ENCODE measurements around the gene PLCD3. TPM values are rescaled to one million over a fixed set of nuclear protein-coding genes. Genes with fewer than 3 reads are reported as not detected.

Gene PLCD3
- total and polyA plus RNA-seq, 9 of the 15 experiments (the other 6 are each of a cell fraction or from before 2014, with no cell fraction given), result 0.20 to 22.6 (median 7.5) TPM

DNA sequence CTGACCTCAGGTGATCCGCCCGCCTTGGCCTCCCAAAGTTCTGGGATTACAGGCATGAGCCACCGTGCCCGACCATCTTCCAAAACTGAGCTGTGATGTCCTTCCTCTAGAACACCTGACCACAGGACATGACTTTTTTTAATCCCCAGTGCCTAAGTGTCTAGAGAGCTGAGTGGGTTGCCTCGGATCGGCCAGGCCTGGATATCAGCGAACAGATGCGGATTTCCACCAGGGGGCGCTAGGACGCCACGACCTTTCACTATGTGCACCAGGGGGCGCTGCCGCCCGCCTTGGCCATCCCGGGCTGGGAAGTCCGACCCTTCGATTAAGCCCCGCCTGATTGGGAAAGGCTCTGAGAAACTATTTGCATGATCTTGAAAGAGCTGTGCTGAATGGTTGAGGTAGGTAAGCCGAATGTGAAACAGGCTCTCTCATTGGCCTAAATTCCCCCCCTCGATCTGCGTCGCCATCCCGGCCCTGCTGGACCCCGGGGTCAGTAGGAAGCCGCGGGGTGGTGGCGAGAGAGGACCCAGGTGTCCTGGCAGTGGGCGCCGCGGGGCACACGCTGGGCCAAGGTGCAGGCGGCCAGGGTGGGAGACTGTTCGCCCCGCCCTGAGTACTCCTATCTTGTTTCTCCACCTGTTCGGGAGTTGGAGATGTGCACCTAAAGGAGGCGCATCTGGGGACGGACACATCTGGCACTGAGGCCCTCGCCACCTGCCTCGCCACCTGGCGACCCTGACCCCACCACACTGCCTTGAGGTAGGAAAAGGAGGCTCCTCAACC lies 3.1 kb upstream of the PLCD3 start, which contains the start of gene ACBD4:
Gene ACBD4, plus strand, starts transcription at position 496 of the 786 bp plus-strand sequence. CDS start 458 bp downstream, outside the sequence.
- Histone ChIP-seq H3K27ac (ENCODE audit: extremely low read depth, low read depth, low read length) (peak within 1 kb of the TSS; percentile 74; the same call in 2 of the 3 replicates), H3K4me1 (replicated peaks in 1 of 2; ENCODE audit: control insufficient read depth in 2 of 2, insufficient read depth in 2 of 2, low read length in 2 of 2) (peaks cover 11 to 49% of the 10 kb centered on the region in 2 experiments), H3K9me3 (replicated peaks; ENCODE audit: control insufficient read depth, insufficient read depth, low read depth, low read length) (no peaks in the 10 kb centered on the region; the same call in 1 of the 2 replicates), H3K79me2 (ENCODE audit: control insufficient read depth, insufficient read depth, low read length) (peaks cover 7% of the 10 kb centered on the region; the same call in 1 of the 3 replicates), H2AFZ (ENCODE audit: low read depth, low read length) (peak within 1 kb of the TSS; percentile 90), H3K4me3 (peak within 1 kb of the TSS; percentile 52), H3K36me3 (ENCODE audit: control insufficient read depth, insufficient read depth, low read length) (no peaks in the 10 kb centered on the region), H3K9me1 (ENCODE audit: control insufficient read depth, insufficient read depth, low read length) (no peaks in the 10 kb centered on the region), H4K20me1 (replicated peaks; ENCODE audit: control insufficient read depth, insufficient read depth, low read length) (no peaks in the 10 kb centered on the region; the same call in 1 of the 2 replicates), H3K27me3 (ENCODE audit: control insufficient read depth in 2 of 2, insufficient read depth in 2 of 2, low read length in 2 of 2) (no peaks in the 10 kb centered on the region), H3K9ac (ENCODE audit: insufficient read depth in 1 of 2, low read depth in 2 of 2, low read length in 2 of 2) (peak within 1 kb of the TSS; percentile 59 to 88), H3K4me2 (ENCODE audit: insufficient read depth, low read length) (peak within 1 kb of the TSS; percentile 82)
- in situ Hi-C loops (cut with MboI) (loop anchor here (5.0 kb wide), 1 partner anchor 62 kb away; no protein-coding TSS in a partner anchor), intact Hi-C loops (cut with micrococcal nuclease) (loop anchor here (1.0 to 5.0 kb wide), 3 partner anchors 13 to 252 kb away; partner anchors contain the start of gene HEXIM1)
- BruUV-seq (replicated peaks), result no TSS peak
- DNase-seq (ENCODE audit: extremely low read depth in 1 of 4, low spot score in 3 of 4) (peak; percentile 81 to 98 (median 90)), FAIRE-seq (peak; percentile 100), ATAC-seq (peak; percentile 90)
- CTCF ChIA-PET (ENCODE audit: low intra/inter-chr PET ratio), result interaction anchor here (0.6 to 6.2 kb wide), 14 partner anchors 9 to 842 kb away, joined by 3 to 165 read pairs (median 5); partner anchors contain the start of genes HEXIM1 and HEXIM2
- 6% methylated on average over 36 of the region's 40 CpGs for WGBS (ENCODE audit: insufficient coverage, low coverage, missing lambda C conversion rate)
- POLR2A ChIA-PET, result interaction anchor here (0.6 to 7.1 kb wide), 14 partner anchors 9 to 191 kb away, joined by 3 to 119 read pairs (median 4); partner anchors contain the start of genes HEXIM1 and HEXIM2
- TF ChIP-seq POLR2AphosphoS5 (IDR thresholded peaks at IDR 0.05; ENCODE audit: control insufficient read depth, insufficient read depth, low read depth, low read length), result peak; percentile 53
- TF ChIP-seq RAD51 (IDR thresholded peaks at IDR 0.05; ENCODE audit: borderline replicate concordance, low read depth), result 0 out of 2 replicates have a peak, but pooled peaks have one; percentile 5
- peak; percentile 30; the same call in 1 of the 2 replicates for TF ChIP-seq CHD2 (IDR thresholded peaks at IDR 0.05; ENCODE audit: low read depth, low read length)
- TF ChIP-seq XRCC5 (IDR thresholded peaks at IDR 0.05; ENCODE audit: low read depth, low read length), result peak; percentile 99
- TF ChIP-seq, protein P1, sequence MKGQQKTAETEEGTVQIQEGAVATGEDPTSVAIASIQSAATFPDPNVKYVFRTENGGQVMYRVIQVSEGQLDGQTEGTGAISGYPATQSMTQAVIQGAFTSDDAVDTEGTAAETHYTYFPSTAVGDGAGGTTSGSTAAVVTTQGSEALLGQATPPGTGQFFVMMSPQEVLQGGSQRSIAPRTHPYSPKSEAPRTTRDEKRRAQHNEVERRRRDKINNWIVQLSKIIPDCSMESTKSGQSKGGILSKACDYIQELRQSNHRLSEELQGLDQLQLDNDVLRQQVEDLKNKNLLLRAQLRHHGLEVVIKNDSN (CRISPR knock-in tag; IDR thresholded peaks at IDR 0.05), result no peak; the same call in 1 of the 2 replicates
- peak; percentile 61 for TF ChIP-seq NFYB (IDR thresholded peaks at IDR 0.05; ENCODE audit: extremely low read depth, insufficient read length)
- TF ChIP-seq DMBX1 (CRISPR knock-in tag; IDR thresholded peaks at IDR 0.05; ENCODE audit: borderline replicate concordance), result 0 out of 2 replicates have a peak, but pooled peaks have one; percentile 41
- TF ChIP-seq TCF15 (CRISPR knock-in tag; IDR thresholded peaks at IDR 0.05), result no peak
- TF ChIP-seq KLF1 (tag; IDR thresholded peaks at IDR 0.05), result no peak
- TF ChIP-seq CTCF (IDR thresholded peaks at IDR 0.05 in 2 of 3, conservative IDR thresholded peaks at IDR 0.05 in 1 of 3; ENCODE audit: insufficient read depth in 2 of 3, low read depth in 1 of 3, low read length in 3 of 3), result peak; percentile 100
- TF ChIP-seq, protein P2, sequence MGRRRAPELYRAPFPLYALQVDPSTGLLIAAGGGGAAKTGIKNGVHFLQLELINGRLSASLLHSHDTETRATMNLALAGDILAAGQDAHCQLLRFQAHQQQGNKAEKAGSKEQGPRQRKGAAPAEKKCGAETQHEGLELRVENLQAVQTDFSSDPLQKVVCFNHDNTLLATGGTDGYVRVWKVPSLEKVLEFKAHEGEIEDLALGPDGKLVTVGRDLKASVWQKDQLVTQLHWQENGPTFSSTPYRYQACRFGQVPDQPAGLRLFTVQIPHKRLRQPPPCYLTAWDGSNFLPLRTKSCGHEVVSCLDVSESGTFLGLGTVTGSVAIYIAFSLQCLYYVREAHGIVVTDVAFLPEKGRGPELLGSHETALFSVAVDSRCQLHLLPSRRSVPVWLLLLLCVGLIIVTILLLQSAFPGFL (CRISPR knock-in tag; IDR thresholded peaks at IDR 0.05), result no peak
- peak; percentile 65 for TF ChIP-seq NFIC (IDR thresholded peaks at IDR 0.05)
- peak; percentile 52 for TF ChIP-seq MYC (IDR thresholded peaks at IDR 0.05; ENCODE audit: low read depth, low read length)
- no peak for TF ChIP-seq MYC (CRISPR knock-in tag; IDR thresholded peaks at IDR 0.05; ENCODE audit: borderline replicate concordance, low read depth)

Data from K562 (cell line).